GM21360 (cell line): Measurements from ENCODE around the gene SMIM28.
"Not testable (repeated sequence)": the region's sequence is repeated elsewhere in the genome, so short reads cannot be mapped to it uniquely, and the experiment has no call there.

Source experiments
- ATAC-seq: cut with Tn5 transposase; IDR thresholded peaks from one replicate; pipeline ENCODE4 v1.9.1; 2021; ENCODE audit warnings: mild to moderate bottlenecking, moderate library complexity; ENCODE audit not compliant: unreplicated experiment

The SMIM28 gene

GRCh38 chr6:138403801-138404665 lies 26.3 kb downstream of the SMIM28 start, which contains the start of gene HEBP2:
HEBP2 (plus strand) TSS chr6:138404223; CDS start chr6:138404496, 273 bp downstream.
- ATAC-seq: peak; percentile 92

GRCh38 chr6:138404666-138405337 lies 27.1 kb downstream of the SMIM28 start:
- no peak for ATAC-seq

GRCh38 chr6:138405816-138406413 lies 28.2 kb downstream of the SMIM28 start:
- no peak for ATAC-seq

GRCh38 chr6:138406443-138406842 lies 28.7 kb downstream of the SMIM28 start:
- no peak for ATAC-seq

GRCh38 chr6:138410048-138410735 lies 32.5 kb downstream of the SMIM28 start:
- ATAC-seq: no peak

GRCh38 chr6:138410972-138411880 lies 33.5 kb downstream of the SMIM28 start:
- ATAC-seq: peak; percentile 62

GRCh38 chr6:138415125-138415524 lies 37.4 kb downstream of the SMIM28 start:
- ATAC-seq: no peak

GRCh38 chr6:138416206-138416605 lies 38.5 kb downstream of the SMIM28 start:
- no peak for ATAC-seq

GRCh38 chr6:138417493-138418117 lies 39.9 kb downstream of the SMIM28 start:
- no peak for ATAC-seq

GRCh38 chr6:138418118-138418742 lies 40.5 kb downstream of the SMIM28 start:
- no peak for ATAC-seq

- ATAC-seq: no peak
Measured at GRCh38 chr6:138419766-138420165, 42.1 kb downstream of the SMIM28 start.

- ATAC-seq: no peak
Measured at GRCh38 chr6:138420356-138420755, 42.7 kb downstream of the SMIM28 start.

- no peak for ATAC-seq
Measured at GRCh38 chr6:138421089-138421488, 43.4 kb downstream of the SMIM28 start.

GRCh38 chr6:138421608-138422007 lies 43.9 kb downstream of the SMIM28 start:
- no peak for ATAC-seq

GRCh38 chr6:138422861-138423260 lies 45.2 kb downstream of the SMIM28 start:
- ATAC-seq: no peak

GRCh38 chr6:138424004-138424904 lies 46.5 kb downstream of the SMIM28 start:
- ATAC-seq: no peak

GRCh38 chr6:138425256-138425655 lies 47.6 kb downstream of the SMIM28 start:
- not testable (repeated sequence) for ATAC-seq

GRCh38 chr6:138426500-138427123 lies 48.9 kb downstream of the SMIM28 start:
- ATAC-seq: no peak
